Umbilical cord (tissue), 2 donors: Measurements from ENCODE around the gene CAPN5. TPM values are rescaled to one million over a fixed set of nuclear protein-coding genes. Genes with fewer than 3 reads are reported as not detected.

Source experiments
- DNase-seq: peaks from one replicate; pipeline ENCODE4 v3.0.0-alpha.2; 2015; ENCODE audit warnings: low spot score
- total RNA-seq: library from RNA; depleted of rRNA; stranded (reverse); fragments of >200 nt; gene quantifications from one replicate; pipeline ENCODE4 v1.2.3, GENCODE V29; 2014; ENCODE audit warnings: low replicate concordance; ENCODE audit not compliant: insufficient read depth

CAPN5 gene
- total RNA-seq, 1 donor from 2014 or later: 2.4 TPM

GRCh38 chr11:77148963-77149715 is 82.4 kb downstream of the CAPN5 start:
- DNase-seq: no peak

- DNase-seq: no peak
Observed at GRCh38 chr11:77149716-77150392, 83.1 kb downstream of the CAPN5 start.

- DNase-seq: no peak
Observed at GRCh38 chr11:77150836-77151235, 84.1 kb downstream of the CAPN5 start.

GRCh38 chr11:77151804-77152509 is 85.2 kb downstream of the CAPN5 start:
- DNase-seq: no peak

- peak; percentile 66 for DNase-seq
Observed at GRCh38 chr11:77152846-77153245, 86.1 kb downstream of the CAPN5 start.

- DNase-seq: no peak
Observed at GRCh38 chr11:77153276-77154185, 86.8 kb downstream of the CAPN5 start.

GRCh38 chr11:77154381-77155081 is 87.8 kb downstream of the CAPN5 start:
- DNase-seq: no peak

- no peak for DNase-seq
Observed at GRCh38 chr11:77155082-77155475, 88.3 kb downstream of the CAPN5 start.

- no peak for DNase-seq
Observed at GRCh38 chr11:77155556-77156130, 88.9 kb downstream of the CAPN5 start.

GRCh38 chr11:77156396-77157195 is 89.8 kb downstream of the CAPN5 start:
- DNase-seq: no peak

- no peak for DNase-seq
Observed at GRCh38 chr11:77158041-77158695, 91.4 kb downstream of the CAPN5 start.

GRCh38 chr11:77159219-77159936 is 92.6 kb downstream of the CAPN5 start:
- no peak for DNase-seq

GRCh38 chr11:77159937-77160495 is 93.2 kb downstream of the CAPN5 start:
- DNase-seq: no peak

- DNase-seq: no peak
Observed at GRCh38 chr11:77163271-77163670, 96.5 kb downstream of the CAPN5 start.

- DNase-seq: no peak
Observed at GRCh38 chr11:77165066-77165465, 98.3 kb downstream of the CAPN5 start.

GRCh38 chr11:77166021-77166420 is 99.2 kb downstream of the CAPN5 start:
- DNase-seq: no peak

GRCh38 chr11:77167111-77167626 is 100.4 kb downstream of the CAPN5 start:
- DNase-seq: no peak

- DNase-seq: no peak
Observed at GRCh38 chr11:77167791-77168190, 101.0 kb downstream of the CAPN5 start.
